Panc1 (cell line): ENCODE results near the gene MBD6. TPM values are rescaled to one million over a fixed set of nuclear protein-coding genes. Genes with fewer than 3 reads are reported as not detected.

ENCODE experiments used
- ATAC-seq: fragments of 200-7000 bp; cut with Tn5 transposase; 2 replicates; pipeline ENCODE4 v1.9.1; 2020; ENCODE audit warnings: mild to moderate bottlenecking, moderate library complexity
- BruUV-seq: library from RNA; stranded (reverse); fragments of 400-500 nt; replicated peaks from 2 replicates; lab custom pipeline; 2021; lab: Mats Ljungman, UMichigan
- CTCF ChIA-PET: fragments of 300-600 bp; sonication (Branson Sonifier 250); formaldehyde crosslinking; loops from one replicate; lab custom pipeline; 2022; ENCODE audit warnings: antibody characterized with exemption; lab: Charles Lee
- POLR2A ChIA-PET: fragments of 300-600 bp; sonication (Branson Sonifier 250); formaldehyde crosslinking; loops from one replicate; lab custom pipeline; 2022; ENCODE audit warnings: antibody characterized with exemption; lab: Charles Lee
- DNase-seq: peaks from one replicate; pipeline ENCODE4 v3.0.0-alpha.2; 2010; ENCODE audit warnings: low read depth, low spot score
- H3K27ac ChIP-seq: 2 replicates; pipeline ENCODE4 v1.5.1; 2011; ENCODE audit warnings: mild to moderate bottlenecking, low read length, inconsistent platforms
- H3K27me3 ChIP-seq: fragments of 200-500 bp; sonication (Bioruptor generic); 2 replicates; pipeline ENCODE4 v1.6.0; 2014; ENCODE audit warnings: low read length, inconsistent platforms; ENCODE audit not compliant: control insufficient read depth, insufficient read depth
- H3K36me3 ChIP-seq: fragments of 200-500 bp; sonication (Bioruptor generic); 2 replicates; pipeline ENCODE4 v1.5.1; 2014; ENCODE audit warnings: inconsistent platforms, mild to moderate bottlenecking, low read length, moderate library complexity; ENCODE audit not compliant: control insufficient read depth, insufficient read depth
- H3K4me1 ChIP-seq: 2 replicates; pipeline ENCODE4 v1.5.1; 2011; ENCODE audit warnings: inconsistent platforms, mild to moderate bottlenecking, low read length, moderate library complexity; ENCODE audit not compliant: control insufficient read depth, insufficient read depth
- H3K4me3 ChIP-seq, 2 experiments: 2 replicates each; pipeline ENCODE4 v1.5.1; 2011 to 2012; ENCODE audit warnings: low read depth in 2 of 2, low read length in 2 of 2, mild to moderate bottlenecking in 2 of 2, inconsistent platforms in 1 of 2, moderate library complexity in 1 of 2
- H3K9me3 ChIP-seq: fragments of 200-500 bp; sonication (Bioruptor generic); 2 replicates; pipeline ENCODE4 v1.5.1; 2014; ENCODE audit warnings: low read depth, mild to moderate bottlenecking, inconsistent platforms, low read length, moderate library complexity; ENCODE audit not compliant: control insufficient read depth, insufficient read depth
- POLR2AphosphoS5 ChIP-seq: IDR thresholded peaks from 2 replicates; pipeline ENCODE4 v1.6.1; 2012; ENCODE audit warnings: mild to moderate bottlenecking, low read depth, low read length, moderate library complexity
- SIN3A ChIP-seq: IDR thresholded peaks from 2 replicates; pipeline ENCODE4 v1.6.1; 2012; ENCODE audit warnings: low read depth, mild to moderate bottlenecking, low read length, moderate library complexity, borderline replicate concordance; ENCODE audit not compliant: insufficient read depth
- TCF7L2 ChIP-seq: IDR thresholded peaks from 2 replicates; pipeline ENCODE4 v1.6.1; 2011; ENCODE audit warnings: mild to moderate bottlenecking, low read depth, low read length, inconsistent platforms
- in situ Hi-C: cut with HindIII; loops from 2 replicates; pipeline ENCODE4 v1.10.0; 2016; ENCODE audit warnings: low sequenced_read_pairs, low pct_unique_long_range_greater_than_20kb
- intact Hi-C: fragments of 100-400 bp; cut with micrococcal nuclease; formaldehyde crosslinking; loops from one replicate; pipeline ENCODE4 v1.10.0; 2022; ENCODE audit not compliant: unreplicated experiment
- total RNA-seq: library from RNA; stranded (reverse); gene quantifications from one replicate; pipeline ENCODE4 v1.2.1, GENCODE V29; 2021; ENCODE audit not compliant: unreplicated experiment
- TF ChIP-seq, protein P1 (sequence below): fragments of 450-650 bp; IDR thresholded peaks from 2 replicates; pipeline ENCODE4 v1.5.1; 2017; ENCODE audit warnings: mild to moderate bottlenecking
- TF ChIP-seq, protein P2 (sequence below), 2 experiments: IDR thresholded peaks; 2 replicates each; pipeline ENCODE4 v1.6.1; 2011 to 2012; ENCODE audit warnings: low read depth in 2 of 2, control low read depth in 1 of 2, low read length in 1 of 2, mild to moderate bottlenecking in 1 of 2, moderate library complexity in 1 of 2; ENCODE audit not compliant: insufficient read depth in 1 of 2

Gene MBD6
- total RNA-seq, 1 experiment from 2014 or later, result 115 TPM

DNA sequence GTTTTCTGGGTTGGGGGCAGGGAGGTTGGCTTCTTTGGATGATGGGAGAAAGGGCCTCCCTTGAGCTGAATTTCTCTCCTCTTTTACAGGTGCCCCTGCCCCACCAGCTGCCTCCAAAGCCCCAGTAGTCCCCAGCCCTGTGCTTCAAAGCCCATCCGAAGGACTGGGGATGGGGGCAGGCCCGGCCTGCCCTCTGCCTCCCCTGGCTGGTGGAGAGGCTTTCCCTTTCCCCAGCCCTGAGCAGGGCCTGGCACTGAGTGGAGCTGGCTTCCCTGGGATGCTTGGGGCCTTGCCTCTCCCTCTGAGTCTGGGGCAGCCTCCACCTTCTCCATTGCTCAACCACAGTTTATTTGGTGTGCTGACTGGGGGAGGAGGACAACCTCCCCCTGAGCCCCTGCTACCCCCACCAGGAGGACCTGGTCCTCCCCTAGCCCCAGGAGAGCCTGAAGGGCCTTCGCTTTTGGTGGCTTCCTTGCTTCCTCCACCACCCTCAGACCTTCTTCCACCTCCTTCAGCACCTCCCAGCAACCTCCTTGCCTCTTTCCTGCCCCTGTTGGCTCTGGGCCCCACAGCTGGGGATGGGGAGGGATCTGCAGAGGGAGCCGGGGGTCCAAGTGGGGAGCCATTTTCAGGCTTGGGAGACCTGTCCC lies 4.0 kb downstream of the MBD6 start:
- ATAC-seq (no peak), DNase-seq (no peak)
- ChIA-PET POLR2A (interaction anchor here (0.7 kb wide), 1 partner anchor 275 kb away, joined by 3 read pairs; no protein-coding TSS in a partner anchor), CTCF (no interaction called here)
- H3K27me3 ChIP-seq, result no peaks in the 10 kb centered on the region
- no peaks in the 10 kb centered on the region for H3K9me3 ChIP-seq
- in situ Hi-C loops (no loop called here), intact Hi-C loops (no loop called here)
- H3K27ac ChIP-seq, result no peak overlapping the region
- peaks cover 25% of the 10 kb centered on the region for H3K4me1 ChIP-seq
- H3K36me3 ChIP-seq, result peaks cover 14% of the 10 kb centered on the region
- TSS peak; percentile 12 for BruUV-seq
- no peak overlapping the region for H3K4me3 ChIP-seq
- TF ChIP-seq TCF7L2 (no peak), SIN3A (no peak), POLR2AphosphoS5 (no peak)
- TF ChIP-seq, protein P1, sequence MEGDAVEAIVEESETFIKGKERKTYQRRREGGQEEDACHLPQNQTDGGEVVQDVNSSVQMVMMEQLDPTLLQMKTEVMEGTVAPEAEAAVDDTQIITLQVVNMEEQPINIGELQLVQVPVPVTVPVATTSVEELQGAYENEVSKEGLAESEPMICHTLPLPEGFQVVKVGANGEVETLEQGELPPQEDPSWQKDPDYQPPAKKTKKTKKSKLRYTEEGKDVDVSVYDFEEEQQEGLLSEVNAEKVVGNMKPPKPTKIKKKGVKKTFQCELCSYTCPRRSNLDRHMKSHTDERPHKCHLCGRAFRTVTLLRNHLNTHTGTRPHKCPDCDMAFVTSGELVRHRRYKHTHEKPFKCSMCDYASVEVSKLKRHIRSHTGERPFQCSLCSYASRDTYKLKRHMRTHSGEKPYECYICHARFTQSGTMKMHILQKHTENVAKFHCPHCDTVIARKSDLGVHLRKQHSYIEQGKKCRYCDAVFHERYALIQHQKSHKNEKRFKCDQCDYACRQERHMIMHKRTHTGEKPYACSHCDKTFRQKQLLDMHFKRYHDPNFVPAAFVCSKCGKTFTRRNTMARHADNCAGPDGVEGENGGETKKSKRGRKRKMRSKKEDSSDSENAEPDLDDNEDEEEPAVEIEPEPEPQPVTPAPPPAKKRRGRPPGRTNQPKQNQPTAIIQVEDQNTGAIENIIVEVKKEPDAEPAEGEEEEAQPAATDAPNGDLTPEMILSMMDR, result no peak
- TF ChIP-seq, protein P2, sequence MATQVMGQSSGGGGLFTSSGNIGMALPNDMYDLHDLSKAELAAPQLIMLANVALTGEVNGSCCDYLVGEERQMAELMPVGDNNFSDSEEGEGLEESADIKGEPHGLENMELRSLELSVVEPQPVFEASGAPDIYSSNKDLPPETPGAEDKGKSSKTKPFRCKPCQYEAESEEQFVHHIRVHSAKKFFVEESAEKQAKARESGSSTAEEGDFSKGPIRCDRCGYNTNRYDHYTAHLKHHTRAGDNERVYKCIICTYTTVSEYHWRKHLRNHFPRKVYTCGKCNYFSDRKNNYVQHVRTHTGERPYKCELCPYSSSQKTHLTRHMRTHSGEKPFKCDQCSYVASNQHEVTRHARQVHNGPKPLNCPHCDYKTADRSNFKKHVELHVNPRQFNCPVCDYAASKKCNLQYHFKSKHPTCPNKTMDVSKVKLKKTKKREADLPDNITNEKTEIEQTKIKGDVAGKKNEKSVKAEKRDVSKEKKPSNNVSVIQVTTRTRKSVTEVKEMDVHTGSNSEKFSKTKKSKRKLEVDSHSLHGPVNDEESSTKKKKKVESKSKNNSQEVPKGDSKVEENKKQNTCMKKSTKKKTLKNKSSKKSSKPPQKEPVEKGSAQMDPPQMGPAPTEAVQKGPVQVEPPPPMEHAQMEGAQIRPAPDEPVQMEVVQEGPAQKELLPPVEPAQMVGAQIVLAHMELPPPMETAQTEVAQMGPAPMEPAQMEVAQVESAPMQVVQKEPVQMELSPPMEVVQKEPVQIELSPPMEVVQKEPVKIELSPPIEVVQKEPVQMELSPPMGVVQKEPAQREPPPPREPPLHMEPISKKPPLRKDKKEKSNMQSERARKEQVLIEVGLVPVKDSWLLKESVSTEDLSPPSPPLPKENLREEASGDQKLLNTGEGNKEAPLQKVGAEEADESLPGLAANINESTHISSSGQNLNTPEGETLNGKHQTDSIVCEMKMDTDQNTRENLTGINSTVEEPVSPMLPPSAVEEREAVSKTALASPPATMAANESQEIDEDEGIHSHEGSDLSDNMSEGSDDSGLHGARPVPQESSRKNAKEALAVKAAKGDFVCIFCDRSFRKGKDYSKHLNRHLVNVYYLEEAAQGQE (IDR thresholded peaks at IDR 0.05; ENCODE audit: insufficient read depth in 1 of 2, low read depth in 2 of 2, low read length in 1 of 2), result no peak

DNA sequence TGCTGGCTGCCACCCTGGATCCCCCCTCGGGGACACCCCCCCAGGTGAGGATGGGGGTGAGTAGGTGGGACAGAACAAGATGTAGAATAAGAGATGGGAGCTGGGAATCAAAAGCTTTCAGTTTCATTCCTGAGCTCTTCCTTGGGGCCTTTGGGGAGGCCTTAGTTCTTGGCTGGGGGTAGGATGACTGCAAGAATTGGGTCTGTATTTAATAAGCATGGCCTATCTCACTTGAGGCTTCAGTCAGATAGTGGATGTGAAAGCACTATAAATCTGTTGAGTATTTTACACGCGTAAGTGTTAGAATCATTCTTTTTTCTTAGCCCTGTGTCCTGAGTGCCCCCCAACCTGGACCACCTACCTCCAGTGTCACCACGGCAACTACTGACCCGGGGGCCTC lies 4.6 kb downstream of the MBD6 start:
- no peak overlapping the region for H3K4me3 ChIP-seq
- intact Hi-C loops (no loop called here), in situ Hi-C loops (no loop called here)
- no TSS peak for BruUV-seq
- no peaks in the 10 kb centered on the region for H3K9me3 ChIP-seq
- ChIA-PET POLR2A (interaction anchor here (0.7 kb wide), 1 partner anchor 274 kb away, joined by 3 read pairs; no protein-coding TSS in a partner anchor), CTCF (no interaction called here)
- no peaks in the 10 kb centered on the region for H3K27me3 ChIP-seq
- ATAC-seq (no peak), DNase-seq (no peak)
- TF ChIP-seq, protein P1, result no peak
- no peak for TF ChIP-seq POLR2AphosphoS5
- TF ChIP-seq TCF7L2, result no peak
- no peak for TF ChIP-seq SIN3A
- TF ChIP-seq, protein P2 (IDR thresholded peaks at IDR 0.05; ENCODE audit: insufficient read depth in 1 of 2, low read depth in 2 of 2, low read length in 1 of 2), result no peak
- no peak overlapping the region for H3K27ac ChIP-seq
- H3K36me3 ChIP-seq, result peaks cover 15% of the 10 kb centered on the region
- peaks cover 19% of the 10 kb centered on the region for H3K4me1 ChIP-seq
